HG03521 (cell line): Measurements from ENCODE around the gene FANCC.

Experiments
- ATAC-seq: cut with Tn5 transposase; IDR thresholded peaks from one replicate; pipeline ENCODE4 v1.9.1; 2021; ENCODE audit warnings: mild to moderate bottlenecking, moderate library complexity; ENCODE audit not compliant: unreplicated experiment

FANCC gene

GRCh38 chr9:95317119-95317892, at the start of gene FANCC:
Gene FANCC (minus strand): TSS chr9:95317709. CDS start chr9:95249291, 68,418 bp downstream.
- peak; percentile 77 for ATAC-seq

GRCh38 chr9:95366731-95367325, 49.3 kb upstream of the FANCC start:
- no peak for ATAC-seq

- ATAC-seq, result no peak
These were observed 48.3 kb upstream of the FANCC start for GRCh38 chr9:95365766-95366165.

GRCh38 chr9:95363051-95363841, 45.7 kb upstream of the FANCC start:
- ATAC-seq, result no peak

GRCh38 chr9:95360866-95361265, 43.4 kb upstream of the FANCC start:
- ATAC-seq, result no peak

GRCh38 chr9:95357316-95357715, 39.8 kb upstream of the FANCC start:
- no peak for ATAC-seq

- no peak for ATAC-seq
These were observed 38.0 kb upstream of the FANCC start for GRCh38 chr9:95355500-95355899.

- ATAC-seq, result no peak
These were observed 33.5 kb upstream of the FANCC start for GRCh38 chr9:95351051-95351450.

GRCh38 chr9:95350266-95350665, 32.8 kb upstream of the FANCC start:
- ATAC-seq, result no peak

GRCh38 chr9:95349091-95350038, 31.9 kb upstream of the FANCC start:
- no peak for ATAC-seq

GRCh38 chr9:95346021-95346420, 28.5 kb upstream of the FANCC start:
- ATAC-seq, result no peak

GRCh38 chr9:95344735-95345325, 27.3 kb upstream of the FANCC start:
- ATAC-seq, result no peak

GRCh38 chr9:95343725-95344287, 26.3 kb upstream of the FANCC start:
- ATAC-seq, result no peak

GRCh38 chr9:95342571-95342970, 25.1 kb upstream of the FANCC start:
- no peak for ATAC-seq

- ATAC-seq, result no peak
These were observed 23.9 kb upstream of the FANCC start for GRCh38 chr9:95341293-95341962.

- ATAC-seq, result no peak
These were observed 20.7 kb upstream of the FANCC start for GRCh38 chr9:95338243-95338642.

GRCh38 chr9:95336281-95336680, 18.8 kb upstream of the FANCC start:
- no peak for ATAC-seq

GRCh38 chr9:95333426-95333825, 15.9 kb upstream of the FANCC start:
- no peak for ATAC-seq

GRCh38 chr9:95332860-95333259, 15.4 kb upstream of the FANCC start:
- ATAC-seq, result no peak
